ENCODE data around the gene LLGL1.
A peak's percentile ranks its signal among the peaks of the same experiment; 100 is the strongest.

Gene LLGL1

DNA sequence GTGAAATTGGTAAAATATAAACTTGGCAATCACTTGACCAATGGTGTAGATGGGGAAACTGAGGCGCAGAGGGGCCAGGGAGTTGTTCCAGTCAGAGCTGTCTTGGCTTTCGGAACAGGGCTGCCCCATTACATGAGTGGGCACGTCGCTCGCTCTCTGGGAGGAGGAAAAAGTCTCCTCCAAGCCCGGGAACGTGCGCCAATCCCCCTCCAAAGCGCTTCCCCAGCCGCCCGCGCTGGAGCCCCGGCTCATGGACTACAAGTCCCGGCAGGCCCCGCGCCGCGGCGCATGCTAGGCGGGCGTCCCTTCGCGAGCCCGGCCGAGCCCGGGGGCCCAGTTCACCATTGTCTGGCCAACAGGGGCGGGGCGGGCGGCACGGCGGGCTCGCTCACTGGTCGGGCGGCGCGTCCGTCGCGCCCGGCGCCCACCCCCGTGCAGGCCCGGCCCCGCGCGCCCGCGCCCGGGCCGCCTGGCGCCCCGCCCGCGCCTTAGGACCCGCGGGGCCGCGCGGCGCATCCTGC lies at the start of gene LLGL1:
LLGL1 (plus strand) TSS at position 515 of the 521 bp plus-strand sequence. CDS start 48 bp downstream, outside the sequence.
- Histone ChIP-seq H3K36me3 (ENCODE audit: insufficient read depth, low read length) (no peaks in the 10 kb centered on the region), H3K79me2 (ENCODE audit: insufficient read depth, low read length) (no peaks in the 10 kb centered on the region), H2AFZ (ENCODE audit: low read length) (peak within 1 kb of the TSS; percentile 78; the same call in 1 of the 2 replicates), H3K9ac (ENCODE audit: low read length) (peak within 1 kb of the TSS; percentile 85), H3K4me2 (ENCODE audit: low read length) (peak within 1 kb of the TSS; percentile 99), H3K27ac (ENCODE audit: low read depth, low read length, poor library complexity, severe bottlenecking) (no peak within 1 kb of the TSS), H3K9me3 (ENCODE audit: low read length) (no peaks in the 10 kb centered on the region), H3K4me1 (ENCODE audit: insufficient read depth, low read length, severe bottlenecking) (peaks cover 20% of the 10 kb centered on the region), H3K4me3 (ENCODE audit: low read depth, low read length, poor library complexity, severe bottlenecking) (peak within 1 kb of the TSS; percentile 91), H4K20me1 (ENCODE audit: insufficient read depth, low read length) (no peaks in the 10 kb centered on the region), H3K27me3 (ENCODE audit: insufficient read depth, low read length) (no peaks in the 10 kb centered on the region), H3F3A (ENCODE audit: insufficient read depth, low read length) (no peaks in the 10 kb centered on the region), H3K9me2 (ENCODE audit: low read depth, low read length) (no peaks in the 10 kb centered on the region)
- TF ChIP-seq, protein P1, sequence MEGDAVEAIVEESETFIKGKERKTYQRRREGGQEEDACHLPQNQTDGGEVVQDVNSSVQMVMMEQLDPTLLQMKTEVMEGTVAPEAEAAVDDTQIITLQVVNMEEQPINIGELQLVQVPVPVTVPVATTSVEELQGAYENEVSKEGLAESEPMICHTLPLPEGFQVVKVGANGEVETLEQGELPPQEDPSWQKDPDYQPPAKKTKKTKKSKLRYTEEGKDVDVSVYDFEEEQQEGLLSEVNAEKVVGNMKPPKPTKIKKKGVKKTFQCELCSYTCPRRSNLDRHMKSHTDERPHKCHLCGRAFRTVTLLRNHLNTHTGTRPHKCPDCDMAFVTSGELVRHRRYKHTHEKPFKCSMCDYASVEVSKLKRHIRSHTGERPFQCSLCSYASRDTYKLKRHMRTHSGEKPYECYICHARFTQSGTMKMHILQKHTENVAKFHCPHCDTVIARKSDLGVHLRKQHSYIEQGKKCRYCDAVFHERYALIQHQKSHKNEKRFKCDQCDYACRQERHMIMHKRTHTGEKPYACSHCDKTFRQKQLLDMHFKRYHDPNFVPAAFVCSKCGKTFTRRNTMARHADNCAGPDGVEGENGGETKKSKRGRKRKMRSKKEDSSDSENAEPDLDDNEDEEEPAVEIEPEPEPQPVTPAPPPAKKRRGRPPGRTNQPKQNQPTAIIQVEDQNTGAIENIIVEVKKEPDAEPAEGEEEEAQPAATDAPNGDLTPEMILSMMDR (IDR thresholded peaks at IDR 0.05; ENCODE audit: low read length) = no peak
- TF ChIP-seq EZH2 (IDR thresholded peaks at IDR 0.05; ENCODE audit: borderline replicate concordance, low read length) = no peak

- no peaks in the 10 kb centered on the region for H3K36me3 ChIP-seq (ENCODE audit: insufficient read depth, low read length)
- TF ChIP-seq, protein P1 (IDR thresholded peaks at IDR 0.05; ENCODE audit: low read length) = no peak
- TF ChIP-seq EZH2 (IDR thresholded peaks at IDR 0.05; ENCODE audit: borderline replicate concordance, low read length) = no peak
- H3K9me2 ChIP-seq (ENCODE audit: low read depth, low read length) = no peaks in the 10 kb centered on the region
- no peaks in the 10 kb centered on the region for H4K20me1 ChIP-seq (ENCODE audit: insufficient read depth, low read length)
- no peaks in the 10 kb centered on the region for H3F3A ChIP-seq (ENCODE audit: insufficient read depth, low read length)
- no peak overlapping the region for H3K4me3 ChIP-seq (ENCODE audit: low read depth, low read length, poor library complexity, severe bottlenecking)
- no peaks in the 10 kb centered on the region for H3K27me3 ChIP-seq (ENCODE audit: insufficient read depth, low read length)
- H2AFZ ChIP-seq (ENCODE audit: low read length) = no peak overlapping the region
- H3K4me1 ChIP-seq (ENCODE audit: insufficient read depth, low read length, severe bottlenecking) = peaks cover 8% of the 10 kb centered on the region
- no peak overlapping the region for H3K9ac ChIP-seq (ENCODE audit: low read length)
- H3K27ac ChIP-seq (ENCODE audit: low read depth, low read length, poor library complexity, severe bottlenecking) = no peak overlapping the region
- no peaks in the 10 kb centered on the region for H3K79me2 ChIP-seq (ENCODE audit: insufficient read depth, low read length)
- no peak overlapping the region for H3K4me2 ChIP-seq (ENCODE audit: low read length)
- H3K9me3 ChIP-seq (ENCODE audit: low read length) = no peaks in the 10 kb centered on the region
Observed at GRCh38 chr17:18176176-18176575, 49.3 kb upstream of the LLGL1 start.

DNA sequence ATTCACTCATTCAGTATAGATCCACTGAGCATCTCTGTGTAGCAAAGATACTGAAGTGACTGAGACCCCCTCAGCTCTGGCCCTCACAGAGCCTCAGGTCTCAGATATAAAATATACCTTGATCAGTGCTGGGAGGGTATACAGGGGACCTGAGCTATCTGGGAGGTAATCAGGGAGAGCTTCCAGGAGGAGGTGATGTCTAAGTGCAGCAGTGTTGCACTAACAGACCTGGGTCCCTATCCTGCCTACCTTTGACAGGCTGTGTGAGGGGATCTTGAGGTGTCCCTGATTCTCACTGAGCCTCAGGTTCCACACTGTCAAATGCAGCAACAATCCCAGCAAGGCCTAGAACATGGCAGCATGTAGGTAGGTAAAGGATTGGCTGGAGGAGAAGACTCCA lies 48.3 kb upstream of the LLGL1 start:
- Histone ChIP-seq H3K27me3 (ENCODE audit: insufficient read depth, low read length) (no peaks in the 10 kb centered on the region), H3F3A (ENCODE audit: insufficient read depth, low read length) (no peaks in the 10 kb centered on the region), H3K36me3 (ENCODE audit: insufficient read depth, low read length) (no peaks in the 10 kb centered on the region), H3K9me3 (ENCODE audit: low read length) (no peaks in the 10 kb centered on the region), H3K4me1 (ENCODE audit: insufficient read depth, low read length, severe bottlenecking) (peaks cover 10% of the 10 kb centered on the region), H3K27ac (ENCODE audit: low read depth, low read length, poor library complexity, severe bottlenecking) (no peak overlapping the region), H2AFZ (ENCODE audit: low read length) (no peak overlapping the region), H3K4me2 (ENCODE audit: low read length) (no peak overlapping the region), H3K9ac (ENCODE audit: low read length) (no peak overlapping the region), H4K20me1 (ENCODE audit: insufficient read depth, low read length) (no peaks in the 10 kb centered on the region), H3K4me3 (ENCODE audit: low read depth, low read length, poor library complexity, severe bottlenecking) (no peak overlapping the region), H3K9me2 (ENCODE audit: low read depth, low read length) (no peaks in the 10 kb centered on the region), H3K79me2 (ENCODE audit: insufficient read depth, low read length) (no peaks in the 10 kb centered on the region)
- TF ChIP-seq, protein P1 (IDR thresholded peaks at IDR 0.05; ENCODE audit: low read length) = no peak
- TF ChIP-seq EZH2 (IDR thresholded peaks at IDR 0.05; ENCODE audit: borderline replicate concordance, low read length) = no peak
